Body of pancreas (tissue), 4 donors: ENCODE data around the gene GCNT2. TPM values are rescaled to one million over a fixed set of nuclear protein-coding genes. Genes with fewer than 3 reads are reported as not detected.

Experiments
- ATAC-seq: fragments of 150-250 bp; one replicate; pipeline ENCODE4 v1.9.1; 2016
- DNase-seq, 4 donors: peaks; one replicate each; pipeline ENCODE4 v3.0.0-alpha.2; 2019
- H3K27ac ChIP-seq, 4 donors: fragments of 200-600 bp; sonication (generic); 1 replicate in 3 of 4; 2 replicates in 1 of 4; pipeline versions ENCODE4 v1.5.1 to v1.6.1; 2016 to 2019; ENCODE audit warnings: mild to moderate bottlenecking in 1 of 4, mixed read lengths in 1 of 4, moderate library complexity in 1 of 4
- H3K27me3 ChIP-seq, 2 donors: fragments of 200-600 bp; sonication (generic); one replicate each; pipeline ENCODE4 v1.6.0; 2016; ENCODE audit warnings: mild to moderate bottlenecking in 1 of 2
- H3K36me3 ChIP-seq, 2 donors: fragments of 200-600 bp; sonication (generic); replicated peaks in 1 of 2; 2 replicates each; pipeline ENCODE4 v1.5.1; 2016; ENCODE audit warnings: low read depth in 2 of 2; ENCODE audit not compliant: insufficient read depth in 1 of 2
- H3K4me1 ChIP-seq: fragments of 200-600 bp; sonication (generic); one replicate; pipeline ENCODE4 v1.6.0; 2016
- H3K4me3 ChIP-seq, 2 donors: fragments of 200-600 bp; sonication (generic); 1 replicate in 1 of 2; 2 replicates in 1 of 2; pipeline ENCODE4 v1.5.1; 2016 to 2019
- H3K9me3 ChIP-seq, 3 donors: fragments of 200-600 bp; sonication (generic); 1 replicate in 2 of 3; 2 replicates in 1 of 3; pipeline ENCODE4 v1.5.1; 2016
- POLR2A ChIP-seq, 3 donors: fragments of 450-650 bp; IDR thresholded peaks; one replicate each; pipeline ENCODE4 v1.6.1; 2016; ENCODE audit warnings: antibody characterized with exemption in 3 of 3, mild to moderate bottlenecking in 2 of 3
- WGBS, 2 donors: methylation state at CpG; one replicate each; pipeline ENCODE4 v1.1.5; 2017; 5-methylcytosine and 5-hydroxymethylcytosine counted together
- intact Hi-C: fragments of 100-400 bp; cut with DNase I; formaldehyde crosslinking; loops from one replicate; pipeline ENCODE4 v1.15.1; 2023
- total RNA-seq, 2 donors: library from RNA; depleted of rRNA; stranded (reverse); fragments of >200 nt; gene quantifications; one replicate each; pipeline ENCODE4 v1.1.0, GENCODE V29; 2016
- TF ChIP-seq, protein P1 (sequence below), 7 experiments: fragments of 450-650 bp in 4 of 7; fragments of 200-600 bp in 3 of 7; sonication (generic) in 3 of 7; IDR thresholded peaks; one replicate each; pipeline ENCODE4 v1.5.1; 2016 to 2019; ENCODE audit warnings: antibody characterized with exemption in 7 of 7

Gene GCNT2
- total RNA-seq, 2 donors from 2014 or later: 4.4 to 7.6 TPM

GRCh38 chr6:10550764-10551163 lies 29.6 kb downstream of the GCNT2 start:
- Histone ChIP-seq H3K36me3 (no peaks in the 10 kb centered on the region), H3K27me3 (no peaks in the 10 kb centered on the region), H3K4me3 (no peak overlapping the region), H3K9me3 (no peaks in the 10 kb centered on the region), H3K27ac (no peak overlapping the region), H3K4me1 (no peaks in the 10 kb centered on the region)
- DNase-seq: no peak
- ATAC-seq: no peak
- TF ChIP-seq POLR2A (IDR thresholded peaks at IDR 0.05): no peak
- TF ChIP-seq, protein P1, sequence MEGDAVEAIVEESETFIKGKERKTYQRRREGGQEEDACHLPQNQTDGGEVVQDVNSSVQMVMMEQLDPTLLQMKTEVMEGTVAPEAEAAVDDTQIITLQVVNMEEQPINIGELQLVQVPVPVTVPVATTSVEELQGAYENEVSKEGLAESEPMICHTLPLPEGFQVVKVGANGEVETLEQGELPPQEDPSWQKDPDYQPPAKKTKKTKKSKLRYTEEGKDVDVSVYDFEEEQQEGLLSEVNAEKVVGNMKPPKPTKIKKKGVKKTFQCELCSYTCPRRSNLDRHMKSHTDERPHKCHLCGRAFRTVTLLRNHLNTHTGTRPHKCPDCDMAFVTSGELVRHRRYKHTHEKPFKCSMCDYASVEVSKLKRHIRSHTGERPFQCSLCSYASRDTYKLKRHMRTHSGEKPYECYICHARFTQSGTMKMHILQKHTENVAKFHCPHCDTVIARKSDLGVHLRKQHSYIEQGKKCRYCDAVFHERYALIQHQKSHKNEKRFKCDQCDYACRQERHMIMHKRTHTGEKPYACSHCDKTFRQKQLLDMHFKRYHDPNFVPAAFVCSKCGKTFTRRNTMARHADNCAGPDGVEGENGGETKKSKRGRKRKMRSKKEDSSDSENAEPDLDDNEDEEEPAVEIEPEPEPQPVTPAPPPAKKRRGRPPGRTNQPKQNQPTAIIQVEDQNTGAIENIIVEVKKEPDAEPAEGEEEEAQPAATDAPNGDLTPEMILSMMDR (IDR thresholded peaks at IDR 0.05): no peak
- 91 to 100% methylated on average over 1 of the region's 1 CpG for WGBS, 2 donors
- intact Hi-C loops: no loop called here

- ATAC-seq (no peak), DNase-seq (no peak)
- Histone ChIP-seq H3K4me1 (peaks cover 12% of the 10 kb centered on the region), H3K4me3 (no peak overlapping the region), H3K27ac (no peak overlapping the region), H3K27me3 (no peaks in the 10 kb centered on the region), H3K36me3 (no peaks in the 10 kb centered on the region), H3K9me3 (no peaks in the 10 kb centered on the region)
- TF ChIP-seq POLR2A (IDR thresholded peaks at IDR 0.05): no peak
- TF ChIP-seq, protein P1 (IDR thresholded peaks at IDR 0.05): no peak
- intact Hi-C loops: no loop called here
- 71 to 72% methylated on average over 5 of the region's 5 CpGs for WGBS, 2 donors
Observed at GRCh38 chr6:10552270-10552810, 31.2 kb downstream of the GCNT2 start.

- TF ChIP-seq POLR2A (IDR thresholded peaks at IDR 0.05): no peak
- TF ChIP-seq, protein P1 (IDR thresholded peaks at IDR 0.05): no peak
- intact Hi-C loops: no loop called here
- Histone ChIP-seq H3K4me1 (peaks cover 12% of the 10 kb centered on the region), H3K9me3 (no peaks in the 10 kb centered on the region), H3K36me3 (no peaks in the 10 kb centered on the region), H3K27me3 (no peaks in the 10 kb centered on the region), H3K27ac (no peak overlapping the region), H3K4me3 (no peak overlapping the region)
- no peak for ATAC-seq
- no peak for DNase-seq
- WGBS, 2 donors: 86 to 94% methylated on average over 1 of the region's 1 CpG
Observed at GRCh38 chr6:10553871-10554270, 32.7 kb downstream of the GCNT2 start.

DNA sequence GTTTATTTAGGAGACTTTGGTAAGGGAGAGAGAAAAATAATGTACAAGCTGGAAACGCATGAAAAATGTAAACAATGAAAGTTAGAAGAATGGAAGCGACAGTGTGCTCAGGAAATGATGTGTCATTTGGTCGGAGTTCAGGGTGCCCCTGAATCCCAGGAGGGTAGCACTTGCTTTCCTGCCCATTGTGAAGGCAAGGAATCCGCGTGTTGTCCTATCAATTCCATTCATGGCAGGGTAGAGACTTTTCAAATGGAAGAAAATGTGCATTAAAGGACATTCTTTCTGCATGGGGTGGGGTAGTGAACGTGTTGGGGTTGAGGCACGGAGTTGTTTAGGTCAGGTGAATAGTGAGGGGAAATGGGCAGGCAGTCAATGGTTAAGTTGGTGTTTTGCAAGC lies 33.7 kb downstream of the GCNT2 start:
- whole genome bisulfite sequencing, 2 donors: 82 to 92% methylated on average over 7 of the region's 7 CpGs
- no peak overlapping the region for H3K27ac ChIP-seq

More for the DNA sequence above, 33.7 kb downstream of the GCNT2 start:
- Histone ChIP-seq H3K36me3 (no peaks in the 10 kb centered on the region), H3K27me3 (no peaks in the 10 kb centered on the region), H3K4me3 (no peak overlapping the region), H3K4me1 (peaks cover 12% of the 10 kb centered on the region), H3K9me3 (no peaks in the 10 kb centered on the region)
- DNase-seq: no peak
- intact Hi-C loops: no loop called here
- no peak for ATAC-seq
- TF ChIP-seq, protein P1 (IDR thresholded peaks at IDR 0.05): no peak
- no peak for TF ChIP-seq POLR2A (IDR thresholded peaks at IDR 0.05)
